PFSK-1 (cell line): Measurements from ENCODE around the gene ACACA.

Source experiments
- POLR2AphosphoS5 ChIP-seq: IDR thresholded peaks from 2 replicates; pipeline ENCODE4 v1.6.1; 2012; ENCODE audit warnings: low read depth, mild to moderate bottlenecking, control low read depth, low read length, moderate library complexity
- REST ChIP-seq, 2 experiments: IDR thresholded peaks; 2 replicates each; pipeline versions ENCODE4 v1.6.1 to v1.8.0; 2011 to 2012; ENCODE audit warnings: low read depth in 2 of 2, low read length in 2 of 2, control low read depth in 1 of 2, inconsistent platforms in 1 of 2, mild to moderate bottlenecking in 1 of 2, moderate library complexity in 1 of 2; ENCODE audit not compliant: insufficient read depth in 1 of 2
- SIN3A ChIP-seq: IDR thresholded peaks from 2 replicates; pipeline ENCODE4 v1.6.1; 2012; ENCODE audit warnings: mild to moderate bottlenecking, low read length, moderate library complexity, borderline replicate concordance; ENCODE audit not compliant: insufficient read depth

- TF ChIP-seq REST (IDR thresholded peaks at IDR 0.05; ENCODE audit: insufficient read depth in 1 of 2, low read depth in 2 of 2, low read length in 2 of 2), result no peak
- no peak for TF ChIP-seq POLR2AphosphoS5
- no peak for TF ChIP-seq SIN3A
Observed at GRCh38 chr17:37177254-37177870, 229.3 kb downstream of the ACACA start.
